ENCODE measurements around the gene PALS1. TPM values are rescaled to one million over a fixed set of nuclear protein-coding genes. Genes with fewer than 3 reads are reported as not detected.
"Not testable (repeated sequence)": the region's sequence is repeated elsewhere in the genome, so short reads cannot be mapped to it uniquely, and the experiment has no call there.

PALS1 gene
- total RNA-seq, 1 donor from 2014 or later: 26.1 TPM

DNA sequence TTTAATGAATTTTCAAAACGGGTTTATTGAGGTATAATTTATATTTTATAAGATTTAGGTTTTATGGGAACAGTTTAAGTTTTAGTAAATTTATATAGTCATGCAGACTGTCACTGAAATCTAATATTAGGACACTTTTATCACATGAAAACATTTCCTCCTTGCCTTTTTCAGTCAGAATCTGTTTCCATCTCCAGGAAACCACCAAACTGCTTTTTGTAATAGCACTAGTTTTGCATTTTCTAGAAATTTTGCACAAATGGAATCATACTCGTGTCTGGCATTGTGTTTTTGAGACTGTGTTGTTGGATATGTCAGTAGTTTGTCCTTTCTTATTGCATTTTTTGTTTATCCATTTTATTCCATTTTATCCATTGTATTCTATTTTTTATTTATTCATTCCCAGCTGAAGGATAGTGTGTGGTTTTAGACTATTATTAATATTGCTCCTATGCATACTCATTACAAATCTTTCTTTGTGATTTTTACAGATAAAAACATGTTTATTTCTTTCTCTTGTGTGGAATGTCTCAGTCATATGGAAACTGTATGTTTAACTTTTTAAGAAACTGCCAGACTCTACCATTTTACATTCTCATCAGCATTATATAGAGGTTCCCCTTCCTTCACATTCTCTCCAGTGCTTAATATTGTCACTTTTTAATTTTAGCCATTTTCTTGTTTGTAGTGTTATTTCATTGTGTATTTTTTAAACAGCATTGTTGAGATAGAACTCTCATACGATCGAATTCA, 26.5 kb downstream of the PALS1 start:
- no peak for DNase-seq (ENCODE audit: extremely low spot score, unreplicated experiment)
- Mint-ChIP-seq H3K27me3 (no peaks in the 10 kb centered on the region), H3K36me3 (peaks cover 16% of the 10 kb centered on the region), H3K27ac (peak overlapping the region; percentile 66), H3K4me1 (ENCODE audit: unreplicated experiment) (peaks cover 49% of the 10 kb centered on the region), H3K4me3 (peak overlapping the region; percentile 78), H3K9me3 (no peaks in the 10 kb centered on the region)
- TF ChIP-seq, protein P1, sequence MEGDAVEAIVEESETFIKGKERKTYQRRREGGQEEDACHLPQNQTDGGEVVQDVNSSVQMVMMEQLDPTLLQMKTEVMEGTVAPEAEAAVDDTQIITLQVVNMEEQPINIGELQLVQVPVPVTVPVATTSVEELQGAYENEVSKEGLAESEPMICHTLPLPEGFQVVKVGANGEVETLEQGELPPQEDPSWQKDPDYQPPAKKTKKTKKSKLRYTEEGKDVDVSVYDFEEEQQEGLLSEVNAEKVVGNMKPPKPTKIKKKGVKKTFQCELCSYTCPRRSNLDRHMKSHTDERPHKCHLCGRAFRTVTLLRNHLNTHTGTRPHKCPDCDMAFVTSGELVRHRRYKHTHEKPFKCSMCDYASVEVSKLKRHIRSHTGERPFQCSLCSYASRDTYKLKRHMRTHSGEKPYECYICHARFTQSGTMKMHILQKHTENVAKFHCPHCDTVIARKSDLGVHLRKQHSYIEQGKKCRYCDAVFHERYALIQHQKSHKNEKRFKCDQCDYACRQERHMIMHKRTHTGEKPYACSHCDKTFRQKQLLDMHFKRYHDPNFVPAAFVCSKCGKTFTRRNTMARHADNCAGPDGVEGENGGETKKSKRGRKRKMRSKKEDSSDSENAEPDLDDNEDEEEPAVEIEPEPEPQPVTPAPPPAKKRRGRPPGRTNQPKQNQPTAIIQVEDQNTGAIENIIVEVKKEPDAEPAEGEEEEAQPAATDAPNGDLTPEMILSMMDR (conservative IDR thresholded peaks at IDR 0.05): no peak

DNA sequence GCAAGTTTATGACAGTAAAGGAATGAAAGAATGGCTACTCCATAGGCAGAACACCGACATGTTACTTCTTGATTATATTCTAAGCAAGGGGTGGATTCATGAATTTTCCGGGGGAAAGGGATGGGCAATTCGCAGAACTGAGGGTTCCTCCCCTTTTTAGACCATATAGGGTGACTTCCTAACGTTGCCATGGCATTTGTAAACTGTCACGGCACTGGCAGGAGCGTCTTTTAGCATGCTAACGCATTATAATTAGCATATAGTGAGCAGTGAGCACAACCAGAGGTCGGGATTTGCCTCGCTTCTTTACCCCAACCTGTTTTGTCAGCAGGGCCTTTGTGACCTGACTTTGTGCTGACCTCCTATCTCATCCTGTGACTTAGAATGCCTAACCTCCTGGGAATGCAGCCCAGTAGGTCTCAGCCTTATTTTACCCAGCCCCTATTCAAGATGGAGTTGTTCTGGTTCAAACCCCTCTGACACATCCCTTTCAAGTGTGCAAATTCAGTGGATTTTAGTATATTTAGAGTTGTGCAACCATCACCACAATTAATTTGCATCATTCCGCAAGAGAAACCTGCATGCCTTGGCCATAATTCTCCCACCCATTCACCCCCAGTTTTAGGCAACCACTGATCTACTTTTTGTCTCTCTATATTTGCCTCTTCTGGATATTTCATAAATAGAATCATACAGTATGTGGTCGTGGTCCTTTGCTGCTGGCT, 27.4 kb downstream of the PALS1 start:
- Mint-ChIP-seq H3K27me3 (no peaks in the 10 kb centered on the region), H3K4me1 (ENCODE audit: unreplicated experiment) (peaks cover 43% of the 10 kb centered on the region), H3K36me3 (peaks cover 18% of the 10 kb centered on the region), H3K27ac (peak overlapping the region; percentile 79), H3K4me3 (peak overlapping the region; percentile 78), H3K9me3 (no peaks in the 10 kb centered on the region)
- DNase-seq (ENCODE audit: extremely low spot score, unreplicated experiment): no peak
- TF ChIP-seq, protein P1 (conservative IDR thresholded peaks at IDR 0.05): no peak

DNA sequence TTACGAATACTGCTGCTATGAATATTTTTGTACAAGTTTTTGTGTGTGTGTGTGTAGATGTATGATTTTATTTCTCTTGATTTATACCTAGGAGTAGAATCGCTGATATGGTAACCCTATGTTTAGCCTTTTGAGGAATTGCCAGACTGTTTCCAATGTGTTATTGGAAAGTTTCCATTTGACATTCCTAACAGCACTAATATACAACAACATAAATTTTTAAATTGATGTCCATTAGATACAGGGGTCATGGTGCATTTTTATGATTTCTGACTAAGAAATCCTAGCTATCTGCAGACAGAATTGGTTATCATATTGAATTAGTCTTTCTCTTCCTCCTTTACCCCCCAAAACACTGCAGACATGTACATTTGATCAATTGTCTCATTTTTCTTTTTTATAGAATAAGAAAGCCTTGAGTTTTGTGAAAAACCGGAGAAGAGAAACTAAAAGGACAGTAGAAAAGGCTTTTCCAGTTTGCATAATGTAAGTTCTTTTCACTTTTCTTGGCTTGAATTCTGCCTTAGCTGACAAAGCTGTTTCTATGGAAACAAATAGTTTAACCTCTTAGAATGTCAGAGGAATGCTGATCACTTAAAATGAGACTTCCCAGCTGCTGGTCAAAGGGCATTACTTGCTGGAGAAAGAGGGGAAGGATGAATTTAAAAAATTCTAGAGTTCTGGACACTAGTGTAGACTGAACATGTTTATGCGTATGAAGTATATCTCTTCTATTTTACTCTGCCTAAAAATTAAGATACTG, 28.2 kb downstream of the PALS1 start:
- Mint-ChIP-seq H3K4me3 (peak overlapping the region; percentile 78), H3K4me1 (ENCODE audit: unreplicated experiment) (peaks cover 42% of the 10 kb centered on the region), H3K27ac (peak overlapping the region; percentile 79), H3K9me3 (no peaks in the 10 kb centered on the region), H3K36me3 (peaks cover 21% of the 10 kb centered on the region), H3K27me3 (no peaks in the 10 kb centered on the region)
- TF ChIP-seq, protein P1 (conservative IDR thresholded peaks at IDR 0.05): no peak
- DNase-seq (ENCODE audit: extremely low spot score, unreplicated experiment): no peak

DNA sequence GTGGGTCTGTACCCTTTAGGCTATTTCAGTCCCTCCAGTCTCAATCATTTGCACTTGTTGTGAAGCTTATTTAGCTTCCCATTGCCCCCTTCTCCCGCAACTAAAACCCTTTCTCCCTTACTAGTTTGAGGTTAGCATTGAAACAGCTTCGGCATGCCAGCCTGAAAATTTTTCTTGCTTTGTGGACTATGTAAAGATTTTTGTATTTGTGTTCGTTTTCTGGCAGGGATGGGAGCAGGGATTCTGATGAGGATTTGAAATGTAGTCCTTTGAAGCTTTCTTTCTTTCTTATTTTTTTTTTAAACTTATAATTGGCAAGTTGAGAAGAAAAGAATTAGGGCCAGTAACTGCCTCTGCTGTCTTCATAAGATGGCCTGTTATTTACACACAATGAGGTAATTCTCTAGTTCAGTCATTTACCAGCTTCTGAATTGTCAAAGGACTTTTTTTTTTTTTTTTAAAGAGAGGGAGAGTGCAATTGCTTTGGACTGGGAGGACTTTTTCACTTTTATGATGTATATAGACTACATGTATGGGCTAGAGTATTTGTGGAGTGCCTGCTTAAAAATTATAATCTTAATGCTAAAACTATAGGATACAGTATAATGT, 29.0 kb downstream of the PALS1 start:
- Mint-ChIP-seq H3K36me3 (peaks cover 21% of the 10 kb centered on the region), H3K27me3 (no peaks in the 10 kb centered on the region), H3K4me1 (ENCODE audit: unreplicated experiment) (peaks cover 34% of the 10 kb centered on the region), H3K4me3 (peak overlapping the region; percentile 78), H3K27ac (peak overlapping the region; percentile 79), H3K9me3 (no peaks in the 10 kb centered on the region)
- TF ChIP-seq, protein P1 (conservative IDR thresholded peaks at IDR 0.05): no peak
- no peak for DNase-seq (ENCODE audit: extremely low spot score, unreplicated experiment)

DNA sequence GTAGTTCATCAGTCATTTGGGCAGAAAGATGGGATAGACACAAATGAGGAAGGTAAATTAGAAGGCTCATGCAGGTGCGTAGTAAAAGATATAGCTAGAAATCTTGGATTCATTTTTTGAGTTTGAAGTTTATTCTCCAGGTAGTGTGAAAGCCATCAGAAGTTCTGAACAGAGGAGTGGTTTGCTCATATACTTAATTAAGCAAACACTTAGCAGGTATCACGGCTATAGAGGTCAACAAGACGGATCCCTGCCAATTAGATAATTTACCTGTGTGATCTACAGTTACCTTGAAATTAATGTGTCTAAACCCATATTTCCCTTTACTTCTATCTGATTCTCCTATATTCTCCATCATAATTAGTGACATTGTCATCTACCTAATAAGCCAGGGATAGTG, 29.7 kb downstream of the PALS1 start:
- H3K4me1 Mint-ChIP-seq (ENCODE audit: unreplicated experiment): peaks cover 34% of the 10 kb centered on the region
- peaks cover 24% of the 10 kb centered on the region for H3K36me3 Mint-ChIP-seq
- no peaks in the 10 kb centered on the region for H3K27me3 Mint-ChIP-seq
- DNase-seq (ENCODE audit: extremely low spot score, unreplicated experiment): no peak
- H3K27ac Mint-ChIP-seq: no peak overlapping the region
- no peaks in the 10 kb centered on the region for H3K9me3 Mint-ChIP-seq
- TF ChIP-seq, protein P1 (conservative IDR thresholded peaks at IDR 0.05): no peak
- H3K4me3 Mint-ChIP-seq: no peak overlapping the region

DNA sequence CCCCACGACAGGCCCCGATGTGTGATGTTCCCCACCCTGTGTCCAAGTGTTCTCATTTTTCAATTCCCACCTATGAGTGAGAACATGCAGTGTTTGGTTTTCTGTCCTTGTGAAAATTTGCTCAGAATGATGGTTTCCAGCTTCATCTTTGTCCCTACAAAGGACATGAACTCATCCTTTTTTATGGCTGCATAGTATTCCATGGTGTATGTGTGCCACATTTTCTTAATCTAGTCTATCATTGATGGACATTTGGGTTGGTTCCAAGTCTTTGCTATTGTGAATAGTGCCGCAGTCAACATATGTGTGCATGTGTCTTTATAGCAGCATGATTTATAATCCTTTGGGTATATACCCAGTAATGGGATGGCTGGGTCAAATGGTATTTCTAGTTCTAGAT, 32.0 kb downstream of the PALS1 start:
- H3K4me1 Mint-ChIP-seq (ENCODE audit: unreplicated experiment): peaks cover 32% of the 10 kb centered on the region
- peaks cover 29% of the 10 kb centered on the region for H3K36me3 Mint-ChIP-seq
- not testable (repeated sequence) for H3K27ac Mint-ChIP-seq; H3K27me3 Mint-ChIP-seq; H3K4me3 Mint-ChIP-seq; H3K9me3 Mint-ChIP-seq; DNase-seq (ENCODE audit: extremely low spot score, unreplicated experiment)

All from type B pancreatic cell (in vitro differentiated cells).